COLO668 (cell line): Measurements from ENCODE around the gene ZMYND12.

Source experiments
- DNase-seq: peaks from one replicate; lab custom pipeline; 2025; ENCODE audit not compliant: unreplicated experiment; lab: John Stamatoyannopoulos, UW

ZMYND12 gene

DNA sequence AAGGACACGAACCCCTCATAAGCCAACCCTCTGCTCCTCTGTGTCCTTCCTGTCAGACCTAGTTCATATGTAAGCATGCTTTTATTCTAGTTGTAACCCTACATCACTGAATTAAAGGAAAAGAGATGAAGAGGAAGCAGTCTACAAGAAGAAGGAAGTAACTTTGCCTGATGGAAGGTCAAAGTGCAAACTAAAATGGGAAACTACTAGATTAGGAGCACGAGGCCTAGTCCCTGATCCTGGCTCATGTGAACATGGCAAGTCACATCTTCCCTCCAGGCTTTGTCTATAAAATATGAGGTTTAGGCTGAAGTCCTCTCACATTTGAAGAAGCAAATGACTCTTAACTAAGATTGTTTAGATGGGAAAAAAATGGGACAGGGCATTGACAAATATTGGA is 13.2 kb downstream of the ZMYND12 start:
- DNase-seq: no peak

DNA sequence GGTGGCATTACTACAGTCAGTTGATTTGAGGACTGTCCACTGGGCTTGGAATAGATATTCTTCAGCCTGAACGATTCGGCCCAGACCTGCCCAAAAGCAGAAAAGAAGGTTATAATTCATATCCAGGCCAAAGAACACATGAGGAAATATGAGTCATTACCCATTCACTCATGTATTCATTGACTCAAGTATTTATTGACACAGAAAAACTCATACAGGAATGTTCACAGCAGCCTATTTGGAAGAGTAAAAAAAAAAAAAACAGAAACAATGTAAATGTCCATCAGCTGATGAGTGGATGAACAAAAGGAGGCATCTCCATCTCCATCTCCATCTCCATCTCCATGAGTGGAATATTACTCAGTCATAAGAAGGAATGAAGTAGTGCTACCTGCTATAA is 15.9 kb downstream of the ZMYND12 start:
- no peak for DNase-seq

DNA sequence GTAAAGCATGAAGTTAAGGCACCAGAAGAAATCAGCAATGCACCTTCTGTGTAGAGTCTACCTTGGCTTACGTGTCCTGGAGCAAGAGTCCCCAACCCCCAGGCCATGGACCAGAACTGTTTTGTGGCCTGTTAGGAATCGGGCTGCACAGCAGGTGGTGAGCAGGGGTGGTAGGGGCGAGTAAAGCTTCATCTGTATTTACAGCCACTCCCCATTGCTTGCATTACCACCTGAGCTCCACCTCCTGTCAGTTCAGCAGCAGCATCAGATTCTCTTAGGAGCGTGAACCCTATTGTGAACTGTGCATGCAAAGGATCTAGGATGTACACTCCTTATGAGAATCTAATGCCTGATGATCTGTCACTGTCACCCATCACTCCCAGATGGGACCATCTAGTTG is 21.5 kb downstream of the ZMYND12 start:
- DNase-seq: no peak

DNA sequence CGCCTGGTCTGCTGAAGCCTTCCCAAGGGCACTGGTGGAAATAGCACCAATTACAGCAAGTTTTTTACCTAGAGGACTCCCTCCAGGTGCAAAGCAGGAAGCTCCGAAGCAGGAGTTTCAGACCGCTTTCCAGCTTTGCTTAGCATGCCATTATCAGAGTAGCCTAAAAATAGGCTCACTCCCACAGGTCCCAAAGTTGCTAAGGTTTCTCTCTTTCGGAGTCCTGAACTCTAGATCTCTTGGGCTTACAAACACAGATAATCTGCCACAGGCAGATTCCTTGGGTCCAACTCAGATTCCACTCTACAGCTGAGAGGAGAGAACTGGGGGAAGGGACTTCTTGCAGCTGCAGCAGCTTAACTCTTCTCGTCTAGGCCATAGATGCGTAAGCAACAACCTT is 22.5 kb downstream of the ZMYND12 start:
- DNase-seq: no peak

DNA sequence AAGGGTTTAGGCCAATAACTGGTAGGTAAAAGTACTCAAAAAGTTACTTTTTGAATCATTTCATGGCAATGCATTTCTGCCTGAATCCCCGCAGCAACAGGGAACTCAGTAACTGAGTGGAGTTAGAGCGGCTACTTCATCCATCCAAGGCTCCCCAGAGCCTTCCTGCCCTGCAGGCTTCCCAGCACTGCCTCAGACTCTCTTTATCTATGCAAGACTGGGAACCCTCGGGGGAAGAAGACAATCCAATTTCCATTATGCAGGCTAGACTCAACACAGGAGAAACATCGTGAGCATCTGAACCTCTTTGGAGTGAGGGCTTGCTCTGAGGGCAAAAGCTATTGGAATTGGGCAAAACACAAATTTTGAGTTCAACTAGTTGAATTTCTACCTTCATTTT is 23.1 kb downstream of the ZMYND12 start:
- no peak for DNase-seq

DNA sequence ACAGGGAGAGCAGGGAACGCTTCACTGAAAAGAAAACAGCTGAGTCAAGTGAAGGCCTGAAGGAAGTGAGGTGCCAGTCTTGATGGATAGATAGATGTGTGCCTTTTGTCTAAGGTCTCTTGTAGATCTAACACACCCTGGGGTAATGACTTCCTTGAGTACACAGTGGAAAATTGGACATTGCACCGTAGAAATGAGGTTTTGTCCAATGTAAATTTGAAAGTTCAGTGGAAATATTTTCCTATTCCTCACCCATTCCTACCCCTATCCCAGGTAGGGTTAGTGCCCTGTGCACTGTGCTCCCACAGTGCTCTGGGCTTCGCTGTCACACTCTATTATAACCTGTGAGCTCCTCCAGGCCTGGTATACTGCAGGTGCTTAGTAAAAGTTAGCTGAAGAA is 24.3 kb downstream of the ZMYND12 start:
- DNase-seq: no peak

DNA sequence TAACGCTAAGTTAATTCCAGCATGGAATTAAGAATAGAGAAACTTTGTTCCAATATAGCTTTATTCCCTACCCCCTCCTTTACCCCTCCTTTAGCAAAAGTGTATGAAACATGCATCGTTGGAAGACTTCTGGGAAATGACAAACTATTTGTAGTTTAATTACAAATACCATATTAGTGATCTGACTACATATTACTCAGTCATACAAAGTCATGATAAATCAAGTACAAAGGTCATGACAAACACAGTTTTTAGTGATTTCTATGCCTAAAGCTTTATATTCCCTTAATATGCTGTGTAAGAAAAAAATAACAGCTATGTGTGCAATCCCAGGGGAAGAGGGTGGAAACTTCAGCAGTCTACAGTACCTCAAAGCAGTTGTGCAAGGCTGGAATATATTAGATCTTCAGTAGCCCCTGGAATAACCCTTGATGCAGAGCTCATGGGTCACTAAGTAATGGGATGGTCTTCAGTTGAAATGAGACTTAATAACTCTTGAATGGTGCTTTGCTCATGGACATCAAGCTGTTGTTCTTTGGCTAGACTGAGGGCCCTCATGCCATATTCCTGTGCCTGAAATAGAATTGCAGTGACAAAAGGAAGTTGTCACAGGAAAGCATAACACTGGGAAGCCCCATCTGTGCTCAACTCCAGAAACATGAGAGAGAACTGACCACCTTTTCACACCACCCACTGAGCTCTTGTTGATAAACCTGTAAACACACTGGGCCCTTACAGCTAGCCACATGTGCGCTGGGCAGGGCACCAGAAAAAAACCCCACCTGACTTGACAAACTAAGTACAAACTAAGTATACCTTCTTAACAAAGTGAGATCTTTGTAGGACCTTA is 25.3 kb downstream of the ZMYND12 start:
- DNase-seq: no peak

DNA sequence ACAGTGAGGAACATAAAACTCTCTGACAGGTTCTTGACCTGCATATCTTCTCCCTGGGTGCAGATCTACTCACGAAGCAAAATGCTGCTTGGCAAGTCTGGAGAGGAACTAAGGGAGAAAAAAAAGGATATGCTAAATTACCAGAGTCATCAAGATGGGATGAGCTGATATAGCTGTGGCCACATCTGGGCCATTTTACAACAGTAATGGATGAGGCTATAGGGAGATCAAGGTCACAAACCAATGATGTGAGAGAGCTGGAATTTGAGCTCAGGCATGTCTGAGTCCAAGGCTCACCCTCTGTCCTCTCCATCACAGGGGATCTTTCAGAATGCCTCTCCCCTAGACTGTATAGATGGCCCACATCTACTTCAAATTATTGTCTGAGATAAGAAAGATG is 26.2 kb downstream of the ZMYND12 start:
- no peak for DNase-seq

DNA sequence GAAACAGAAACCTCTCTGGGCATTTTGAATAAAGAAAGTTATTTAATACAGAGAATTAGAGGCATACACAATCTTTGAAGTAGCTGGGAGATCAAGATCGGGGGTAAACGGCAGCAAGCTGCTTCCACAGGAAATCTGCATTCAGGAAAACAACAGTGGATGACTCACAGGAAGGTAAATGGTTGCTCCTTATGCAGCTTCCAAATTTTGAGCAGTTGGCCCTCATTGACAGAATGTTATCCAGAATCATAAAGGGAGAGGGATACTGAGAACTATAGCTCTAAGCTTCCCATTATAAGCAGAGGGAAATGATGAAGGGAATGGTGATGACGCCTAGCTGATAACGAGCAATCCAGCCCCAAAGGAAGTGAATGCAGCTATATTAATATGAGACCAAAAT is 28.6 kb downstream of the ZMYND12 start:
- no peak for DNase-seq

DNA sequence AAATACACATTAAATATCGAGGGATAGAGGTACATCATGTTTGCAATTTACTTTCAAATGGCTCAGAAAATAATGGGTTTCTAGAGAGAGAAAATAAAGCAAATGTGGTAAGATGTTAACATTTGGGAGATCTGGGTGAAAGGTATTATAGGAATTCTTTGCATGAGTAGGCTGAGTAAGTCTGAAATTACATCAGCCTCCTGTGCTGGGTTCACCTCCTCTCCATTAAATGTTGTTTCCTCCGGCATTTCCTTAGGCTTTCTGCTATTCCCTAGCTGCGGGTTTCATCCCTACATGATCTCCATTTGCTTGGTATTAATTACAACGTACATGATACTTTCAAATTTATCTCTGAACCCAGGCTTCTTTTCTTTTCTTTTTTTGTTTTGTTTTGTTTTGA is 31.6 kb downstream of the ZMYND12 start:
- DNase-seq: no peak

DNA sequence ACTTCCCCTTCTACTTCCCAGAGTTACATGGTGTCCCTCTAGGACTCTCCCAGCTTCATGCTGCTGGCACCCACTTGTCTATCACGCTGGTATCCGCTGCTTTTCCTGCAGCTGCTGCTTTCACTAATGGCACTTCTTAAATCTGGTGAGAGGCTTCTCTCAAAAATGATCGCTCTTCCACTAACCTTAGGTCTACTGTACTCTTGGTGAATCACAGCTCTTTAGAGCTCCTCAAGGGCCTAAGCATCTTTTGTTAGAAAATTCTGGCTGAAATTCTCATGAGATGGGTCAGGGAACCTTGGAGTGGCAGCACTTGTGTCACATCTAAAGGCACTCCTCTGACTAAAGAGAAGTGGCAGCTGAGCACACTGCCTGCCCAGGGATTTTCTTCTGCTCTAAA is 32.1 kb downstream of the ZMYND12 start:
- DNase-seq: no peak

DNA sequence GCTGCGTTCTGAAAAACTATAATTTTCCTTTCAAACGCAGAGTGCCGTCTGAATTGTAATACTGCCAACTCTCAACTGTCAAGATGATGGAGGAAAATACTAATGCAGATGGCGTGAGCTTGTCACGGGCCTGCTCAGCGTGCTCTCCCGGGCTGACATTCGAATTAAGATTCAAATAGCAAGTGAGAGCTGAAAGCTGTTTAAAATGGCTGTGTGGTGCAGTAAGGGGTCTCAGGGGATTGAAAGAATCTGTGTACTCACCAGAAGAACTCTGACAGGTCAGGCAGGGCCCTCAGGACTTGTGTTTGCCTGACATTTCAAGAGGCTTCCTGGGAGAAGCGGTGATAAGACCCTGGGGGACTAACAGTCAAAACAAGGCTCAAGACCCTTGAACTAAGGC is 33.1 kb downstream of the ZMYND12 start:
- DNase-seq: no peak

DNA sequence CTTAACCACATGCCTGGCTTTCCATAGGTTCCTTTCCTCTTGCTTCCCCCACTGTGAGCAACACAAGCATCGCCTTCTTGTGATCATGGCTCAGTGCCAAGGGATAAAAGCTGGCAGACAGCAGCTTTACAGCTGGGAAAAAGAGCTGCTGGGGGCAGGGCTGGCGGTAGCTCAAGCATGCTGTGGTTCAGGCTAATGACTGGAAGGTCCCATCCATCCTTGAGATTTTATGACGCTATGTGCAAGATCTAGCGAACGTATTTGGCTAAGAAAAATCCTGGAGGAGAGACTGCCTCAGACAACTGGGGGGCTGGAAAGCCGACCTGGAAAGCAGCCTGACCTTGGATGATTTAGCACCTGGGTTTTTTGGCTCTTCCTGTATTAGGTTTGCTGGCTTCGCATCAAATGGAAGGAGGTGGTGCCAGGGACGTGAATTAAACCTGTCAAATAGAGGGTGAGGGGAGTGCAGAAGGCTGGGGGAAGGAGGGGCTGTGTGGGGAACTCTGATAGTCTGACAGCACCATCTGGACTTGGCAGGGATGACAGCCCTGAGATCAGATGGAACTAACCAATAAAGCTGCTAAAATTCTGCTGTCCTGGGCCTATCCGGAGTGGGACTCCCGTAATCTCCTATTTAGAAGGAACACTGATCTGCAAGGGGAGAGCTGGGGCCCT is 34.8 kb downstream of the ZMYND12 start:
- DNase-seq: peak; percentile 89

DNA sequence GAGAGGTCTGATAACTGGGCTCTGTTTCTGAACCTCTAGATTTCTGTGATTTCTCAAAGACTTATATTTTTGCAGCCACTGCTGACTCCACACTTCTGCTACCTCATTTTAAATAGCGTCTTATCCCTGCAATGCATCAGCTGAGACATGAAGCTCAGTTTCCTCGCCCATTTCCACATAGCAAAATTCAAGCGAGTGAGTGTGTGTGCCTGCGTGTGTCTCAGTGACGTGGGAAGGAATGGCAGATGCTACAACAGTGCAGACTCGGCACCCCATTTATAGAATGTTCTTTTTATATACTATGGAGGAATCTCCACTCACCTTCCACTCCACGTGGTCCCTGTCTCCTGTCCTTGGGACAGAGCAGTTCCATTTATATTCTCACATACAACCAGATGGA is 35.7 kb downstream of the ZMYND12 start:
- no peak for DNase-seq

DNA sequence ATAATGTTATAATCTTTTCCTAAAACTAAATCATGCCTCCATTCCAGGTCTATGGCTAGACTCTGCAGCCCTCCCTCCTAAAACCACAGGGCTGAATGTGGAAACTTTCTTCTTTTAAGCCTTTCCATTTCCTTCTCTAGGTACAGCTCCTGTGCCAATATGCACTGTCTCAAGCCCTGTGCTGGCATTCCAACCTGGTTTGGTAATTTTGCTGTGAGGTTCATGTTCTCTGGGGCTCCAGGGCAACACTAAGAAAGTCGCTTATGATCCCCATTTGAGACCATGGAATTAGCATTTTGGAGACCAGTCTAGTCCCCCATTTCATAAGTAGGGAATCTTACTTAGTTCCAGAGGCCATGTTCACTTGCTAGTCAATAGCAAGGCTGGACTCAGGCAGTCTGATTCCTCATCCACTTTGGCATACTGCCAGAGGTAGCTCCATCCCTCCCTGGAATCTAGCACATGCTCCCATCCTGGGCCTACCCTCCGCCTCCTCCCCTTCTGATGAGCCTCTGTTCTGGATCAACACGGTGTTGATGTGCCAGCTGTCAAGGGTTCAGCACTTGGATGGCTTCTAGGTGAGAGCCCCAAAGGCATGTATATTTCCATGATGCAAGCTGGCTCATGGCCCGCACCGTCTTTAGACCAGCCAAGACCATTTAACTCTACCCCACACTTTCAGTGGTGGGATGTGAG is 36.5 kb downstream of the ZMYND12 start:
- no peak for DNase-seq

DNA sequence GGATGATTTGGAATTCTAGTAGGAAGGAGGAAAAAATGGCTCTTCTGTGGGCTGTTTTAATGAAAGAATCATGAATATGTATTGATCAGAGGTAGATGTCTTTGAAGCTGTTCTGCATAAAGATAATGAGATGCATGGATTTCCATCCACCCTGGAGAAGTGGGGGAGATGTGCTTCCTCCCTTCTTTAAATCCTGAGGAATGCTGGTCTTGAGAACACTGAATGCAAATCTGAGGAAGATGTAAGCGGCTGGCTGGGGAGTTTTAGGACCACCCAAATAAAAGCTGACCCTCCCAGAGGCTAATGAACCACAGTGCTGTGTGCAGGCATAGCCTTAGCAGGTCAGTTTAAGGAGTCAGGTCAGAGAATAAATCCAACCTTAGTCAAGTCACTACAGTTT is 37.3 kb downstream of the ZMYND12 start:
- DNase-seq: no peak

DNA sequence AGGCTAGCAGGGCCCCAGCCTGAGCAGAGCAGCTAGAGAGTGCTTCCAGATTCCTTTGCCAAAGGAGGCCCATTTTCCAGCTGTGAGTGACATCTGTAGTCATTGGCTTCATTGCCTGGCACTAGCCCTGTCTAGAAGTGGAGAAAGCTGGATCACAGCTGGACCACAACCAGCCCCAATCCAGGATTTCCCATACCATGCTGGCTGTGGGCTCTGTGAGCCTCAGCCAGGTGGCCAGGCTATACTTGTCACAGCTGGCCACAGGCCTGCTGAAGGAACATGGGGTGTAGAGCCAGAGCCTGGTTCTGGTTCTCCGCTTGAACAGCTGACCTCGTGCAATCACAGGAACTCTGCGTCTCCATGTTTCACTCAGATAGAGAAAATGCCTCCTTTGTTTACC is 38.7 kb downstream of the ZMYND12 start:
- DNase-seq: no peak

DNA sequence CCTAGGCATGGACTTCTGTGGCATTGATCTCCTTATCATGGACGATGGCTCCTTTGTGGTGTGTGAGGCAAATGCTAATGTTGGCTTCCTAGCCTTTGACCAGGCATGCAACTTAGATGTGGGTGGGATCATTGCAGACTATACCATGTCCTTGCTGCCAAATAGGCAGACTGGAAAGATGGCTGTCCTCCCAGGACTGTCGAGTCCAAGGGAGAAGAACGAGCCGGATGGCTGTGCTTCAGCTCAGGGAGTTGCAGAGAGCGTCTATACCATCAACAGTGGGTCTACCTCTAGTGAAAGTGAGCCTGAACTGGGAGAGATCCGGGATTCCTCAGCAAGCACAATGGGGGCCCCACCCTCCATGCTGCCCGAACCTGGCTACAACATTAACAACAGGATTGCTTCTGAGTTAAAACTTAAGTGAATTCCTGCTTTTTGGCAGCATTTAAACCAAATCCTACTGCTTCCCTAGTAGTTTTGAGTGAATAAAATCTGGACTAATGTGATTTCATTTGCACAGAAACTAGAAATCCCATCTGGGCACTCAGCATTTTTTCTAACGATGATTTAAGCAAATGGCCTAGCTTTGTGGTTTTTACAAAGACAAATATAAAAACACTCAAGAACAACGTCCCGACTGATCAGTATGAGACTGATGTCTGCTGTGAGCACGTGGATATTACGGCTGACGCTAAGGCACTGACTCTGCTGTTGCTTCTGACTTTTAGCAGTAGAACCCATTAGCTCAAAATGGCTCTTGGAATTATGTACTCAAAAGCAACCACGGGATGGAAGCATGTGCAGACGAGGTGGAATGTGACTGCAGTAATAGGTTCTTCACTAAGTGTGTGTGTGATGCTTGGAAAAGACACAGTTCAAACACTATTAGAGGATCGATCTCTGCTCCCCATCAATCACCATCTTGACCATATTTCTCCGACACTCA is 41.0 kb downstream of the ZMYND12 start:
- no peak for DNase-seq

DNA sequence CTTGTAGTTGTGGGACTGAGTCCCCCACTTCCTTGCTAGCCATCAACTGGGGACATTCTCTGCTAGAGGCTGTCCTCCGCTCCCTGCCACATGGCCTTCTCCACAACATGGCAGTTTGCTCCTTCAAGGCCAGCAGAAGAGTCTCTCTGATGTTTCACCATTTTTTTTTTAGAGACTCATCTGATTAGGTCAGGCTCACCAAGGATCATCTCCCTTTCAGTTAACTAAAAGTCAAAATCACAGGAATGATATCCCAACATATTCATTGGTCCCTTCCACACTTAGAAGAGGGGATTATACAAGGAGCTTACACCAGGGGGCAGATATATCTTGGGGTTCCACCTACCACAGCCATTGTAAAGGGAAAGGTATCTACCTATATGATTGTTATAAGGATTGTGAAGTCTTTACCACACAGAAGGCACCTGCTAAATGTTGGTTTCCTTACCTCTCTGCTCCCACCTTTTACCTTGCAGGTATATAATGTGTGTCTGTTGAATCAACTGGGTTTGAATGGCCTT is 51.9 kb downstream of the ZMYND12 start:
- DNase-seq: no peak

DNA sequence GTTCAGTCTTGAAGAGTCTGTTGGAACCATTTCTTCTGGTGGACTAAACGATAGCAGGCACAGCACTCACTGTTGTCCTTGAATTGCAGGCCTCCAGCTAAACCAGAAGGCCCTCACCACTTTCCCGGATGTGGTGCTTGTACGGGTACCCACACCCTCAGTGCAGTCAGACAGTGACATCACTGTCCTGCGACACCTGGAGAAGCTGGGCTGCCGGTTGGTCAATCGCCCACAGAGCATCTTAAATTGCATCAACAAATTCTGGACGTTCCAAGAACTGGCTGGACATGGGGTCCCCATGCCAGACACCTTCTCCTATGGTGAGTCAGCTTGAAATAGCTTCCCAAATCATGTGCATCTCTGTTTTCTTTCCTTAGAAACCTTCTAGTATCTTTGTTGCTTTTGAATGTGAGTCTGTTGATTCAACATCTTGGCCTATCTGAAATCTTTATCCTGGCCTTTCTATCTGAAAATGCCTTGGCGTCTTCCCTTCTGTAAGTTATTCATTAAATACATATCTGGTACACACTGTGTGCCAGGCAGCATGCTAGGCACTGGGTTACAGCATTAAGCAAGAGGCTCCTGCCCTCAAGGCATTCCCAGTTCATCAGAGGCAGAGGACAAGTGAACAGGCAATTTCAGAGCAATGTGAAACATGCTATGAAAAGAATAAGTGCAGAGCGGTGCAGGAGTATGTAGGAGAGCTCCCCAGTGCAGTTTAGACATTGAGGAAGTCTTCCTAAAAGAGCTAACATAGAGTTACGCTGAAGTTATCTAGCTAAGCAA is 56.3 kb downstream of the ZMYND12 start:
- DNase-seq: no peak
